Epithelial cell of esophagus (primary cell): ENCODE data around the gene SYT2.

Experiments
- DNase-seq: peaks from one replicate; pipeline ENCODE4 v3.0.0; 2010; ENCODE audit warnings: low read depth
- H3K4me3 ChIP-seq: 2 replicates; pipeline ENCODE4 v1.5.1; 2011; ENCODE audit warnings: mild to moderate bottlenecking, low read length, control low read depth
- TF ChIP-seq, protein P1 (sequence below): IDR thresholded peaks from 2 replicates; pipeline ENCODE4 v1.5.1; 2011; ENCODE audit warnings: low read depth, mild to moderate bottlenecking, low read length, control low read depth, inconsistent platforms; ENCODE audit not compliant: insufficient read depth; ENCODE audit errors: missing control alignments

Gene SYT2

DNA sequence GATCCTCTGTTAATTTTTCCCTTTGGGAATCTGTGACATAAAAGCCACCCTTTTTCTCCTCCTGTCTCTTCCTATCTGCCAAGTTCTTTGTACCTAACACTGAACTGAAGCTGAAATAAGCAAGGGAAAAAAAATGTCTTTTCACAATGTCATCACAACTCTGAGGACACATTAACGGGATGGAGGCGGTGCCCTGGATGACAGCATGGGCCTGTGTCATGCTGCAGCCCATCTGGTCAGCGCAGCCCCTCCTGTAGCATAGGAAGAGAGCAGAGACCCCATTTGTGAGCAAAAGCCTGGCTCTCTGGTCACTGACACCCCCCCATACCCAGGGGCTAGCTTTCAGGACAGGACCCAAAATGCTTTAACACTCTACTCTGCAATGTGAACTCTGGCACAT is 22.5 kb downstream of the SYT2 start:
- no peak for DNase-seq
- no peak overlapping the region for H3K4me3 ChIP-seq
- TF ChIP-seq, protein P1, sequence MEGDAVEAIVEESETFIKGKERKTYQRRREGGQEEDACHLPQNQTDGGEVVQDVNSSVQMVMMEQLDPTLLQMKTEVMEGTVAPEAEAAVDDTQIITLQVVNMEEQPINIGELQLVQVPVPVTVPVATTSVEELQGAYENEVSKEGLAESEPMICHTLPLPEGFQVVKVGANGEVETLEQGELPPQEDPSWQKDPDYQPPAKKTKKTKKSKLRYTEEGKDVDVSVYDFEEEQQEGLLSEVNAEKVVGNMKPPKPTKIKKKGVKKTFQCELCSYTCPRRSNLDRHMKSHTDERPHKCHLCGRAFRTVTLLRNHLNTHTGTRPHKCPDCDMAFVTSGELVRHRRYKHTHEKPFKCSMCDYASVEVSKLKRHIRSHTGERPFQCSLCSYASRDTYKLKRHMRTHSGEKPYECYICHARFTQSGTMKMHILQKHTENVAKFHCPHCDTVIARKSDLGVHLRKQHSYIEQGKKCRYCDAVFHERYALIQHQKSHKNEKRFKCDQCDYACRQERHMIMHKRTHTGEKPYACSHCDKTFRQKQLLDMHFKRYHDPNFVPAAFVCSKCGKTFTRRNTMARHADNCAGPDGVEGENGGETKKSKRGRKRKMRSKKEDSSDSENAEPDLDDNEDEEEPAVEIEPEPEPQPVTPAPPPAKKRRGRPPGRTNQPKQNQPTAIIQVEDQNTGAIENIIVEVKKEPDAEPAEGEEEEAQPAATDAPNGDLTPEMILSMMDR, result no peak

DNA sequence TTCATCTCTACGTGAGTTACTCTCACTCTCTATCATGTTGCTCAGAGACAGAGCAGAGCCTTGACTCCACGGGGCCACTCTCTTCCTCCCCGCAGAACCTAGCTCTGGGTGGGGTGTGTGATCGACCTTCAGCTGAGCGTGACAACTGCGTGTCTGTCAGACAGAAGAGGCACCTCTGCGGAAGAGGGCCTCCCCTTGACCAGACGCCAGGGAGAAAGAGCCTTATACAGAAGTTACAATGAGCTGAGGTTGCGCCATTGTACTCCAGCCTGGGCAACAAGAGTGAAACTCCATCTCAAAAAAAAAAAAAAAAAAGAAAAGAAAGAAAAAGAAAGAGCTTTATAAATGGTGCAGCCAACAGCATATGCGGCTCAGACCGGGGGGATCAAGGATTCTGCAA is 22.9 kb downstream of the SYT2 start:
- TF ChIP-seq, protein P1, result no peak
- no peak for DNase-seq

DNA sequence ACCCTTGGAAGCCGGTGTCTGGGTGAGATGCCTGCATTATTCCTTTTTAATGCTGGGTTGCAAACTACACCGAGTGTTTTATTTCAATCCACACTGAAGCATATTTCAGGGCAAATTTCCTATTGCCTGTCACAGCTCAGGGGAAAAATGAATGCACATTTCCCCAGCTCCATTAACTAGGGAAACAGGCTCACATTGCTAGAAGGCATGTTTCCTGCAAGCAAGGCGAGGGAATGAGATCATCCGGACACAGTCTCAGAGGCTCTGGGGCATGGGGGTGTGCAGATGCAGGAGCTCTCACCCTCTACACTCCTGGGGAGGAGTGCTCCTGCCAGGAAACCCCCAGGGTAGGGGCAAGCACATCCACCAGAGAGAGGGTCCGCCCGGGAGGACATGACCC is 24.6 kb downstream of the SYT2 start:
- TF ChIP-seq, protein P1, result no peak
- H3K4me3 ChIP-seq, result no peak overlapping the region
- DNase-seq, result peak; percentile 27

More for the DNA sequence above, 22.9 kb downstream of the SYT2 start:
- H3K4me3 ChIP-seq, result no peak overlapping the region

DNA sequence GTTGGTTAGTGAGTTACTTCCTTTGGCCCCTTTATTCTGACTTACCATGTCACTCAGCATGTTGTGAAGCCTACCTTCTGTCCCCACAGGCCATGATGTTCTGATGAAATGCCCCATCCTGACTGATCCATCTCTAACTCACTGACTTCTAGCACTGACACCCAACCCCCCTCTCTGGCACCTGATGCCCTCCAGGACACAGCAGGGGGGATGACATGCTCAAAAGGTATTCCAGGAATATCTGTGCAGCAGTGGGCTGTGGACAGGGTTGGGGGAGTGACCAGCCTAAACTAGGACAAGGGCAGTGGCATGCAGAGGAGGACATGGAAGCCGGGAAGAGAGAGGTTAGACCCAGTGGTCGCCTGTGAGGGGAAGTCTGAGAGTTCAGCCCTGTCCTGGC is 25.5 kb downstream of the SYT2 start:
- no peak overlapping the region for H3K4me3 ChIP-seq
- no peak for DNase-seq
- TF ChIP-seq, protein P1, result no peak

DNA sequence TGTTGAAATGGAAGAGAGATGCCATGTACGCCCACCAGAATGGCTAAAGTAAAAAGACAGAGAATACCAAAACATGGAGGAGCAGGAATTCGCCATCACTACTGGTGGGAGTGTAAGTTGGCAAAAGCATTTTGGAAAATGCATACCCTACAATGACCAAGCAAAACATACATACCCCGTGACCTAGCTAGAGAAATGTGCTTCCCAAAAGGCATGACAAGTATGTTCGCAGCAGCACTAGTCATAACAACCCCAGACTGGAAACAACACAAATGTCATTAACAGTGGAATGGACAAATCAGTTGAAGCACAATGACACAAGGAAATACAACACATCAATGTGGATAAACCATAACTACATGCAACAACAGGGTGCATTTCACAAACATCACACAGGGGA is 27.2 kb downstream of the SYT2 start:
- H3K4me3 ChIP-seq, result no peak overlapping the region
- no peak for DNase-seq
- TF ChIP-seq, protein P1, result no peak

DNA sequence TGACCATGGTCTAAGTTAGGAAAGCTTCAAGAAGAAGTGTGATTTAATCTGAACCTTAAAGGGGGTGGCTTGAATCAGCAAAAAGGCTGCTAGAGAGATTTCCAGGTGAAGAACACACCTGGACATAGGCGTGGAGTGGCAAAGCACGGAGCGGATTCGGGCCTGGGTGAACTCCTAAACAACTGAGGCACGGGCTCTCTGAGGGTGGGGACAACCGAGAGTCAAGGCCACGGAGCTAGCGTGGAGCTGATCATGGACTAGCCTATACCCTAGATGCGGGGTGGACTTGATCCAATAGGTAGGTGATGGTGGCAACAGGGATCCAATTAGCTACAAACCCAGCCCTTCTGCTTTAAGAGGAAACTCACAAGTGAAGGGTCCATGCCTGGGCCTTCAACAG is 27.8 kb downstream of the SYT2 start:
- TF ChIP-seq, protein P1, result no peak
- H3K4me3 ChIP-seq, result no peak overlapping the region
- no peak for DNase-seq

DNA sequence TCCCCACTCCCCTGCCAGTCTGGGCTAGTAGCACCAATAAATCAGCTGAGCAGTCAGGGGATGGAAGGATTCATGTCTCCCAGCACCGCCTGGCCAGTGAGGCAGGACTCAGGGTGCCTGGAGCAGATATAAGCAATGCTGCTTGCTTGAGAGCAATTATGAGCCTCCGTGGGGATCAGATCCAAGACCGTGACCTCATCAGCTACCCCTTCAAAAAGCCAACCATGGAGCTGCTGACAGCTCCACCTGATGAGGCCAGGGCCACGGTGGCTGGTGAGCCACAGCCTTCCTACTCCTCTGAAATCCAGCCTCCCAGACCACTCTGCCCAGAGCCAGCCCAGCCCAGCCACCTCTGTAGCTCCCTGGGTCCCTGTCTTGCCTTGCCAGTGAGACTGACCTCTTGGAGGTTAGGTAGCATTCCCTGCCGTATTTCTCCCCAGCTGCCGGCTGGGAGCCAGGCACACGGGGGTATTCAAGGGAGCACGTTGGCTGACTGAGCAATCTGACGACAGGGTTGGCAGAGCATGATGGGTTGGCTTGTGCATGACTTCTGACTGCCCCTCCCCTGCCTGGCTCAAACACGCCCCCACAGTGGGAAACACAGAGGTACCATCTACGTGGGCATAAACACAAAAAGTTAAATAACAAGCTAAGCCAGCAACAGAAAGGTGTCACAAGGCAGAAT is 28.4 kb downstream of the SYT2 start:
- no peak overlapping the region for H3K4me3 ChIP-seq
- no peak for DNase-seq
- TF ChIP-seq, protein P1, result no peak
